DOHH2 (cell line): ENCODE measurements around the gene PPP1R14B.

Experiments used
- H3F3A ChIP-seq: fragments of 200-600 bp; sonication (generic), shearing (Covaris generic); 2 replicates; pipeline ENCODE4 v1.6.0; 2016; ENCODE audit warnings: antibody characterized with exemption, mild to moderate bottlenecking; ENCODE audit not compliant: control insufficient read depth, insufficient read depth
- H3K27ac ChIP-seq: fragments of 200-600 bp; sonication (generic); 2 replicates; pipeline ENCODE4 v1.5.1; 2014; ENCODE audit warnings: low read depth, mild to moderate bottlenecking, low read length, moderate library complexity
- H3K27me3 ChIP-seq: fragments of 200-600 bp; sonication (generic); 2 replicates; pipeline ENCODE4 v1.6.1; 2014; ENCODE audit warnings: mild to moderate bottlenecking, low read length, mixed read lengths; ENCODE audit not compliant: control insufficient read depth
- H3K36me3 ChIP-seq: fragments of 200-600 bp; sonication (generic); 2 replicates; pipeline ENCODE4 v1.6.1; 2014; ENCODE audit warnings: mild to moderate bottlenecking, low read length, moderate library complexity, mixed read lengths; ENCODE audit not compliant: control insufficient read depth
- H3K4me1 ChIP-seq: fragments of 200-600 bp; sonication (generic); 2 replicates; pipeline ENCODE4 v1.6.1; 2014; ENCODE audit warnings: mild to moderate bottlenecking, low read length, mixed read lengths; ENCODE audit not compliant: control insufficient read depth
- H3K4me2 ChIP-seq: fragments of 200-600 bp; sonication (generic); 2 replicates; pipeline ENCODE4 v1.6.0; 2014; ENCODE audit warnings: mild to moderate bottlenecking, low read length, moderate library complexity
- H3K4me3 ChIP-seq: fragments of 200-600 bp; sonication (generic); 2 replicates; pipeline ENCODE4 v1.5.1; 2014; ENCODE audit warnings: mild to moderate bottlenecking, low read length, mixed read lengths
- H3K79me2 ChIP-seq: fragments of 200-600 bp; sonication (generic); 2 replicates; pipeline ENCODE4 v1.6.1; 2014; ENCODE audit warnings: mild to moderate bottlenecking, low read length, mixed read lengths; ENCODE audit not compliant: control insufficient read depth
- H3K9me2 ChIP-seq: fragments of 200-600 bp; sonication (generic); replicated peaks from 2 replicates; pipeline ENCODE4 v1.6.1; 2014; ENCODE audit warnings: mild to moderate bottlenecking, low read length, mixed read lengths; ENCODE audit not compliant: control insufficient read depth
- H3K9me3 ChIP-seq: fragments of 200-600 bp; sonication (generic); 2 replicates; pipeline ENCODE4 v1.6.1; 2014; ENCODE audit warnings: antibody characterized with exemption, low read length, mixed read lengths; ENCODE audit not compliant: control insufficient read depth, insufficient read depth
- H4K20me1 ChIP-seq: fragments of 200-600 bp; sonication (generic); 2 replicates; pipeline ENCODE4 v1.6.0; 2014; ENCODE audit warnings: low read depth, mild to moderate bottlenecking, antibody characterized with exemption, low read length, moderate library complexity; ENCODE audit not compliant: control insufficient read depth, insufficient read depth
- CTCF ChIP-seq: fragments of 200-600 bp; sonication (generic); IDR thresholded peaks from one replicate; pipeline ENCODE4 v1.5.1; 2014; ENCODE audit warnings: antibody characterized with exemption, mild to moderate bottlenecking, low read depth, low read length; ENCODE audit not compliant: poor library complexity, severe bottlenecking
- EZH2phosphoT487 ChIP-seq: fragments of 200-600 bp; sonication (generic); IDR thresholded peaks from 2 replicates; pipeline ENCODE4 v1.6.1; 2017; ENCODE audit warnings: borderline replicate concordance, mild to moderate bottlenecking, antibody characterized with exemption, low read length, moderate library complexity, mixed read lengths

PPP1R14B gene

GRCh38 chr11:64288353-64288750, 41.6 kb upstream of the PPP1R14B start:
- Histone ChIP-seq H3K9me3 (no peaks in the 10 kb centered on the region), H4K20me1 (no peaks in the 10 kb centered on the region), H3K79me2 (peaks cover 8% of the 10 kb centered on the region), H3K4me2 (no peak overlapping the region), H3K36me3 (no peaks in the 10 kb centered on the region), H3F3A (peaks cover 2% of the 10 kb centered on the region; the same call in 1 of the 2 replicates), H3K4me3 (no peak overlapping the region), H3K9me2 (no peaks in the 10 kb centered on the region), H3K27ac (no peak overlapping the region), H3K4me1 (peaks cover 17% of the 10 kb centered on the region), H3K27me3 (peaks cover 24% of the 10 kb centered on the region)
- no peak for TF ChIP-seq EZH2phosphoT487
- TF ChIP-seq CTCF = no peak

- TF ChIP-seq EZH2phosphoT487 = no peak
- TF ChIP-seq CTCF = no peak
- H4K20me1 ChIP-seq = no peaks in the 10 kb centered on the region
- H3K4me1 ChIP-seq = peaks cover 19% of the 10 kb centered on the region
- H3K79me2 ChIP-seq = peaks cover 12% of the 10 kb centered on the region
- no peak overlapping the region for H3K4me3 ChIP-seq
- H3K4me2 ChIP-seq = no peak overlapping the region
- no peaks in the 10 kb centered on the region for H3K36me3 ChIP-seq
- no peaks in the 10 kb centered on the region for H3K9me3 ChIP-seq
- peaks cover 2% of the 10 kb centered on the region; the same call in 1 of the 2 replicates for H3F3A ChIP-seq
- H3K27ac ChIP-seq = no peak overlapping the region
- peaks cover 19% of the 10 kb centered on the region for H3K27me3 ChIP-seq
- no peaks in the 10 kb centered on the region for H3K9me2 ChIP-seq
These were observed 41.1 kb upstream of the PPP1R14B start for GRCh38 chr11:64287676-64288352.

GRCh38 chr11:64286801-64287159, 40.0 kb upstream of the PPP1R14B start:
- peak overlapping the region; percentile 82 for H3K4me2 ChIP-seq
- H3K36me3 ChIP-seq = no peaks in the 10 kb centered on the region
- TF ChIP-seq CTCF = peak; percentile 5
- TF ChIP-seq EZH2phosphoT487 = no peak
- H3K79me2 ChIP-seq = peaks cover 12% of the 10 kb centered on the region
- peaks cover 19% of the 10 kb centered on the region for H3K4me1 ChIP-seq
- H3K27me3 ChIP-seq = peaks cover 8% of the 10 kb centered on the region
- no peaks in the 10 kb centered on the region for H4K20me1 ChIP-seq
- no peaks in the 10 kb centered on the region for H3K9me3 ChIP-seq
- peaks cover 2% of the 10 kb centered on the region; the same call in 1 of the 2 replicates for H3F3A ChIP-seq
- no peak overlapping the region for H3K27ac ChIP-seq
- no peak overlapping the region; the same call in 1 of the 2 replicates for H3K4me3 ChIP-seq
- H3K9me2 ChIP-seq = no peaks in the 10 kb centered on the region
